IMR-90 (cell line): ENCODE data around the gene PEF1. TPM values are rescaled to one million over a fixed set of nuclear protein-coding genes. Genes with fewer than 3 reads are reported as not detected.

Experiments used
- ATAC-seq: fragments of 200-7000 bp; cut with Tn5 transposase; 2 replicates; pipeline ENCODE4 v1.9.1; 2020; ENCODE audit warnings: low read depth, mild to moderate bottlenecking, moderate library complexity
- BruUV-seq: library from RNA; stranded (reverse); fragments of 400-500 nt; replicated peaks from 2 replicates; lab custom pipeline; 2021; lab: Mats Ljungman, UMichigan
- CTCF ChIA-PET: fragments of 300-600 bp; formaldehyde crosslinking; extraction: SDS; loops from one replicate; lab custom pipeline; 2021; ENCODE audit warnings: antibody characterized with exemption; lab: Yijun Ruan, JAX
- POLR2A ChIA-PET: fragments of 300-600 bp; sonication (Branson Sonifier 250); formaldehyde crosslinking; loops from one replicate; lab custom pipeline; 2022; ENCODE audit warnings: antibody characterized with exemption; ENCODE audit not compliant: unreplicated experiment; lab: Charles Lee
- DNase-seq: peaks from one replicate; pipeline ENCODE4 v3.0.0; 2013
- H2AFZ ChIP-seq: replicated peaks from 2 replicates; pipeline ENCODE3; 2013; ENCODE audit warnings: low read length, mild to moderate bottlenecking; ENCODE audit not compliant: poor library complexity
- H2AK5ac ChIP-seq: 2 replicates; pipeline ENCODE4 v1.6.1; 2013; ENCODE audit warnings: low read depth, low read length, inconsistent platforms
- H2AK9ac ChIP-seq: replicated peaks from 2 replicates; pipeline ENCODE3; 2013; ENCODE audit warnings: mild to moderate bottlenecking, low read depth, low read length, moderate library complexity; ENCODE audit not compliant: poor library complexity
- H2BK120ac ChIP-seq: 2 replicates; pipeline ENCODE4 v1.6.1; 2013; ENCODE audit warnings: low read depth, low read length, inconsistent platforms
- H2BK15ac ChIP-seq: 3 replicates; pipeline ENCODE4 v1.6.1; 2013; ENCODE audit warnings: low read depth, low read length, inconsistent platforms
- H2BK20ac ChIP-seq: 2 replicates; pipeline ENCODE4 v1.6.1; 2013; ENCODE audit warnings: low read depth, mild to moderate bottlenecking, inconsistent platforms, low read length, moderate library complexity
- H2BK5ac ChIP-seq: 2 replicates; pipeline ENCODE4 v1.6.1; 2013; ENCODE audit warnings: mild to moderate bottlenecking, low read depth, low read length, inconsistent platforms; ENCODE audit not compliant: poor library complexity, severe bottlenecking
- H3K14ac ChIP-seq: replicated peaks from 2 replicates; pipeline ENCODE4 v1.6.1; 2013; ENCODE audit warnings: low read depth, low read length, inconsistent platforms
- H3K18ac ChIP-seq: 2 replicates; pipeline ENCODE4 v1.6.1; 2013; ENCODE audit warnings: low read depth, low read length, control low read depth
- H3K23ac ChIP-seq: 2 replicates; pipeline ENCODE4 v1.6.1; 2013; ENCODE audit warnings: low read depth, low read length, inconsistent platforms
- H3K27ac ChIP-seq: 2 replicates; pipeline ENCODE4 v1.5.1; 2013; ENCODE audit warnings: mild to moderate bottlenecking, control low read depth, low read length; ENCODE audit not compliant: insufficient read depth
- H3K27me3 ChIP-seq: 2 replicates; pipeline ENCODE4 v1.6.1; 2013; ENCODE audit warnings: low read length; ENCODE audit not compliant: control insufficient read depth, insufficient read depth
- H3K36me3 ChIP-seq: 2 replicates; pipeline ENCODE4 v1.6.1; 2013; ENCODE audit warnings: low read length, mixed read lengths; ENCODE audit not compliant: control insufficient read depth, insufficient read depth
- H3K4ac ChIP-seq: 2 replicates; pipeline ENCODE4 v1.6.1; 2013; ENCODE audit warnings: low read depth, low read length, inconsistent platforms
- H3K4me1 ChIP-seq: 2 replicates; pipeline ENCODE4 v1.6.1; 2013; ENCODE audit warnings: low read length, mixed read lengths; ENCODE audit not compliant: control insufficient read depth, insufficient read depth
- H3K4me2 ChIP-seq: 2 replicates; pipeline ENCODE4 v1.6.1; 2013; ENCODE audit warnings: low read depth, mild to moderate bottlenecking, control low read depth, low read length, moderate library complexity
- H3K4me3 ChIP-seq: 2 replicates; pipeline ENCODE4 v1.5.1; 2013; ENCODE audit warnings: low read depth, mild to moderate bottlenecking, control low read depth, low read length, moderate library complexity; ENCODE audit not compliant: insufficient read depth
- H3K56ac ChIP-seq: 2 replicates; pipeline ENCODE4 v1.6.1; 2013; ENCODE audit warnings: low read length, inconsistent platforms; ENCODE audit not compliant: insufficient read depth; ENCODE audit errors: extremely low read depth
- H3K79me1 ChIP-seq, 2 experiments: 2 replicates each; pipeline ENCODE4 v1.6.1; 2013; ENCODE audit warnings: low read length in 2 of 2, inconsistent platforms in 1 of 2, low read depth in 1 of 2
- H3K9ac ChIP-seq: 2 replicates; pipeline ENCODE4 v1.6.1; 2013; ENCODE audit warnings: low read depth, low read length, control low read depth
- H3K9me1 ChIP-seq: 2 replicates; pipeline ENCODE4 v1.6.1; 2013; ENCODE audit warnings: low read length, inconsistent platforms; ENCODE audit not compliant: insufficient read depth
- H3K9me3 ChIP-seq: 2 replicates; pipeline ENCODE4 v1.6.1; 2013; ENCODE audit warnings: low read length; ENCODE audit not compliant: control insufficient read depth, insufficient read depth
- H4K20me1 ChIP-seq: 2 replicates; pipeline ENCODE4 v1.6.1; 2013; ENCODE audit warnings: low read length, inconsistent platforms; ENCODE audit not compliant: insufficient read depth
- H4K5ac ChIP-seq: 2 replicates; pipeline ENCODE4 v1.6.1; 2013; ENCODE audit warnings: mild to moderate bottlenecking, low read depth, low read length, control low read depth
- H4K8ac ChIP-seq, 2 experiments: 2 replicates each; pipeline ENCODE4 v1.6.1; 2013; ENCODE audit warnings: low read depth in 2 of 2, low read length in 2 of 2, control low read depth in 1 of 2, inconsistent platforms in 1 of 2
- H4K91ac ChIP-seq: 2 replicates; pipeline ENCODE4 v1.6.1; 2013; ENCODE audit warnings: low read depth, low read length, inconsistent platforms; ENCODE audit not compliant: insufficient read depth
- CEBPB ChIP-seq: IDR thresholded peaks from 2 replicates; pipeline ENCODE4 v1.6.1; 2012; ENCODE audit warnings: low read depth, low read length, improper control_type of control experiment
- FOS ChIP-seq: fragments of 150-350 bp; IDR thresholded peaks from 2 replicates; pipeline ENCODE4 v1.6.1; 2016; ENCODE audit warnings: low read depth, low read length
- MAFK ChIP-seq: IDR thresholded peaks from 2 replicates; pipeline ENCODE4 v1.6.1; 2012; ENCODE audit warnings: low read depth, low read length, improper control_type of control experiment
- MAZ ChIP-seq: IDR thresholded peaks from 2 replicates; pipeline ENCODE4 v1.6.1; 2012; ENCODE audit warnings: low read depth, mild to moderate bottlenecking, low read length, improper control_type of control experiment, moderate library complexity, borderline replicate concordance
- MXI1 ChIP-seq: IDR thresholded peaks from 2 replicates; pipeline ENCODE4 v1.6.1; 2012; ENCODE audit warnings: low read depth, mild to moderate bottlenecking, low read length, moderate library complexity, borderline replicate concordance
- POLR2A ChIP-seq: IDR thresholded peaks from 2 replicates; pipeline ENCODE4 v1.6.1; 2012; ENCODE audit warnings: mild to moderate bottlenecking, low read depth, low read length
- RCOR1 ChIP-seq: IDR thresholded peaks from 2 replicates; pipeline ENCODE4 v1.6.1; 2012; ENCODE audit warnings: mild to moderate bottlenecking, low read length, improper control_type of control experiment; ENCODE audit not compliant: insufficient replicate concordance
- RFX5 ChIP-seq: IDR thresholded peaks from 2 replicates; pipeline ENCODE4 v1.8.0; 2012; ENCODE audit warnings: low read depth, mild to moderate bottlenecking, low read length, moderate library complexity
- WGBS, 2 experiments: methylation state at CpG; one replicate each; pipeline versions ENCODE4 v1.1.5 to v1.1.7; 2013; ENCODE audit warnings: missing lambda C conversion rate in 2 of 2; ENCODE audit not compliant: insufficient read length in 1 of 2; ENCODE audit errors: extremely low coverage in 2 of 2; 5-methylcytosine and 5-hydroxymethylcytosine counted together
- dilution Hi-C: fragments of 300-500 bp; cut with HindIII; formaldehyde crosslinking; loops from one replicate; pipeline ENCODE4 v1.14.3; 2018; ENCODE audit warnings: low sequenced_read_pairs; ENCODE audit not compliant: unreplicated experiment
- in situ Hi-C: fragments of 300-500 bp; cut with MboI; formaldehyde crosslinking; loops from 3 replicates; pipeline ENCODE4 v1.14.3; 2019; ENCODE audit warnings: low sequenced_read_pairs, inconsistent platforms, mixed read lengths
- intact Hi-C: fragments of 100-400 bp; cut with micrococcal nuclease; formaldehyde crosslinking; loops from 2 replicates; pipeline ENCODE4 v1.10.0; 2022
- polyA plus RNA-seq, 3 experiments: library from polyadenylated mRNA; depleted of rRNA; stranded (reverse); fragments of >200 nt; gene quantifications; 2 replicates each; pipeline ENCODE4 v1.2.3, GENCODE V29; 2012; ENCODE audit warnings: low replicate concordance in 1 of 3
- total RNA-seq: library from RNA; depleted of rRNA; stranded (reverse); fragments of >200 nt; gene quantifications from 2 replicates; pipeline ENCODE4 v1.2.3, GENCODE V29; 2012

The PEF1 gene
- total and polyA plus RNA-seq, 2 of the 4 experiments (the other 2 are of a cell fraction) = 84.2 to 104 TPM

GRCh38 chr1:31675161-31675560, 30.5 kb upstream of the PEF1 start:
- H3K9me1 ChIP-seq = 0 out of 2 replicates have a peak, but pooled peaks cover 3% of the 10 kb centered on the region
- H3K4me2 ChIP-seq = no peak overlapping the region
- in situ Hi-C loops (no loop called here), intact Hi-C loops (no loop called here), dilution Hi-C loops (no loop called here)
- TF ChIP-seq RFX5 = no peak
- no peak for TF ChIP-seq FOS
- no peak for TF ChIP-seq MAFK
- TF ChIP-seq CEBPB = no peak
- TF ChIP-seq POLR2A = no peak
- no peak for TF ChIP-seq RCOR1
- no peak for TF ChIP-seq MXI1
- TF ChIP-seq MAZ = no peak
- no peak overlapping the region for H3K4ac ChIP-seq
- no peak overlapping the region for H4K8ac ChIP-seq
- H3K4me3 ChIP-seq = no peak overlapping the region
- H2AFZ ChIP-seq = no peak overlapping the region
- no peaks in the 10 kb centered on the region for H3K9me3 ChIP-seq
- no peak overlapping the region for H2AK9ac ChIP-seq
- H3K23ac ChIP-seq = no peak overlapping the region
- DNase-seq = no peak
- BruUV-seq = no TSS peak
- WGBS, 2 experiments = 71% methylated on average over 3 of the region's 7 CpGs; no CpG with 5 or more reads in 1 of the 2 experiments
- H3K79me1 ChIP-seq = no peaks in the 10 kb centered on the region; a peak in 1 of 4 replicates
- no peak overlapping the region for H3K18ac ChIP-seq
- no peak overlapping the region for H4K5ac ChIP-seq
- no peaks in the 10 kb centered on the region for H3K27me3 ChIP-seq
- no peak overlapping the region for H2BK120ac ChIP-seq
- H3K4me1 ChIP-seq = peaks cover 5% of the 10 kb centered on the region; the same call in 1 of the 2 replicates
- H2BK20ac ChIP-seq = no peak overlapping the region
- ATAC-seq = no peak
- ChIA-PET POLR2A (no interaction called here), CTCF (interaction anchor here (1.4 kb wide), 1 partner anchor 9 kb away, joined by 4 read pairs; no protein-coding TSS in a partner anchor)
- H2AK5ac ChIP-seq = no peak overlapping the region
- no peak overlapping the region for H3K9ac ChIP-seq
- H3K27ac ChIP-seq = no peak overlapping the region
- H4K20me1 ChIP-seq = no peaks in the 10 kb centered on the region
- no peak overlapping the region for H2BK5ac ChIP-seq
- no peak overlapping the region for H2BK15ac ChIP-seq
- H3K36me3 ChIP-seq = peaks cover 70% of the 10 kb centered on the region
- H4K91ac ChIP-seq = no peak overlapping the region
- H3K56ac ChIP-seq = no peak overlapping the region
- no peak overlapping the region for H3K14ac ChIP-seq
